Measurements from ENCODE around the gene E2F8. TPM values are rescaled to one million over a fixed set of nuclear protein-coding genes. Genes with fewer than 3 reads are reported as not detected.

The E2F8 gene
- total and polyA plus RNA-seq, 10 of the 15 experiments (the other 5 are each of a cell fraction or from before 2014, with no cell fraction given), result 8.8 to 28.1 (median 18.5) TPM

DNA sequence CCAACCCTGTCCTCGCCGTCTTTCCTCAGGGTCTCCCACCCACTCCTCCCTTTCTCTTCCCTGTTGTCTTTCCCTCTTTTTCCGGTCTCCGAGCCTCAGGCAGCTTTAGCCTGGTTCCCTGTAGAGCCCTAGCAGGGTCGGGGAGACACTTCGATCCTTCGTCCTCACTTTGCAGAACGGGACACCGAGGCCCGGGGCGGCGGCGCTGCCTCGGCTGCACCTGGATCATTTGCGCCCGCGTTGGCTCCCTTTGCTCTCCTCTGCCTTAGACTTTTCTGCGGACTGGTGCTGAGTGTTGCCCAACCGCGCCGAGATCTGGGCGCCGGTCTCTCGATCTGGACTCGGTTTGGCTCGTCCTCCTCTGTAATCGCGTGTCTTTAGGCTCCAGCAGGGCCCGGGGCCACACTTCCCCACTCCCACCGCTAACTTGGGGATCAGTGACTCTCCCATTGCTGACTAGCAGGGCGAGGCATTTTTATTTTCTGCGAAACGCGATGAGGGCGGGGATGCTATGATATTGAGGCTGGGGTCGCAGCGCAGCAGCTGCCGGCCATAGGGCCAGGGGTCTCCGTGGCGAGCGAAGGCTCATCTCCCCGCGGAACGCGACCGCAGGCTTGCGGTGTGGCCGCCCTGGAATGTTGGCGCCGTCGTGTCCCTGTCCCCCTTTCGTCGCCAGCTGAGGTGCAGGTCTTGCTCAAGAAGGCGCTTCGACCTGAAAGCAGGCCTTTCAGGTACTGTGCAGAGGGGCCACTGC lies 1.6 kb upstream of the E2F8 start:
- DNase-seq (ENCODE audit: low read depth, low spot score), result no peak

DNA sequence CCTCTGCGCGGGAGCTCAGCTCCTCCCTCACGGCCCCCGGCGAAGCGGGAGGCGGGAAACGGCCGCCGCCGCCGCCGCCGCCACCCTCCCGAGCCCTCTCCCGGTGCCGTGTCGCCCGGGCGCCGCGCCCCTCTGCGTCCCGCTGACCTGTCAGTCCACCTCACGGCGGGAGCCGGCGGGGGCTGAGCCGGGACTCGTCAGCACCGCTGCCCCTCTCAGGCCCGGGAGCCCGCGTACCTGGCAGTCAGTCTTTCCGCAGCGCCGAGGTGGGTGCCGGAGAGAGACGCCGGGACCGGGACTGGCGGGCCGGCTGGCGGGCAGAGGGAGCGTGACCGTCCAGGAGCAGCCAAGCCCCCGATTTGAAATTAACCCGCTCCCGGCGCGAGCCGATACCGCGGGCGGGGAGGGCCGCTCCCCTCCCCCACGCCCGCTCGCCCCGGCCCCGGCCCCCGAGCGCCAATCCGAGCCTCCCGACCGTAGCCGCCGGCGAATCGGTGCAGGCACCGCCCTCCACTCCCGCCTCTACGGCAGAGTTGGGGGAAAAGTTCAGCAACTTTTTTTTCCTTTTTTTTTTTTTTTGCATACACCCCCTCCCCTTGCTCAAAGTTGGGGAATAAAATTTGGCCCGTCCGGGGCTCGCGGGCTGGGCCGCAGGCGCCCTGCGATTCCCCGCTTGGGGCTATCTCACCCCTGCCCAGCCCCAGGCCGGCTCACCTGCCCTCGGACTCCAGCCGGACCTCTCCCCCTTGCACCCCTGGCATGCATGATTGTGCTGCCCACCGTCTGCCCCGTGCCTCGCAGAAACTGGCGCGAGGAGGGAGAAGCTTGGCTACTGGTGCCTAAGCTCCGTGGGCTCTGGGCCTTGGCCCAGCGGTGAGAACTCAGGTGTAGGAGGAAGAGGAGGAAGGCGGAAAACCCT lies 774 bp upstream of the E2F8 start:
- Histone ChIP-seq H4K20me1 (ENCODE audit: control insufficient read depth, insufficient read depth) (no peaks in the 10 kb centered on the region), H3K36me3 (ENCODE audit: control insufficient read depth in 2 of 2, insufficient read depth in 2 of 2, low read length in 1 of 2) (peaks cover 2 to 4% of the 10 kb centered on the region in 2 experiments; a peak in 3 of 4 replicates), H3K4me1 (ENCODE audit: control insufficient read depth, insufficient read depth, low read length) (peaks cover 22% of the 10 kb centered on the region), H3K9me3 (replicated peaks; ENCODE audit: control insufficient read depth, insufficient read depth, low read length) (no peaks in the 10 kb centered on the region), H2AFZ (ENCODE audit: control insufficient read depth, low read depth, low read length) (peak overlapping the region; percentile 85), H3K4me3 (peak overlapping the region; percentile 74), H3K27me3 (replicated peaks in 1 of 2; ENCODE audit: control insufficient read depth in 2 of 2, insufficient read depth in 2 of 2, low read length in 1 of 2) (no peaks in the 10 kb centered on the region), H3K4me2 (ENCODE audit: control insufficient read depth, insufficient read depth) (peak overlapping the region; percentile 100), H3K27ac (ENCODE audit: control insufficient read depth, insufficient read depth) (peak overlapping the region; percentile 71), H3K79me2 (ENCODE audit: control insufficient read depth, insufficient read depth, low read length) (peaks cover 27% of the 10 kb centered on the region), H3K9ac (ENCODE audit: control insufficient read depth, insufficient read depth, low read length) (peak overlapping the region; percentile 84)
- DNase-seq (ENCODE audit: low read depth, low spot score) (no peak), ATAC-seq (peak; percentile 72), FAIRE-seq (no peak)
- in situ Hi-C loops (cut with MboI), result no loop called here
- intact Hi-C loops (cut with micrococcal nuclease; ENCODE audit: unreplicated experiment), result loop anchor here (2.0 to 5.0 kb wide), 2 partner anchors 67 to 164 kb away; no protein-coding TSS in a partner anchor
- CTCF ChIA-PET, result interaction anchor here (1.5 kb wide), 1 partner anchor 171 kb away, joined by 4 read pairs; no protein-coding TSS in a partner anchor
- RAD21 ChIA-PET (ENCODE audit: unreplicated experiment), result interaction anchor here (1.3 to 1.5 kb wide), 2 partner anchors 162 to 314 kb away, joined by 3 read pairs; no protein-coding TSS in a partner anchor
- BruUV-seq (replicated peaks), result TSS peak; percentile 70
- POLR2A ChIA-PET, result interaction anchor here (0.5 to 0.7 kb wide), 2 partner anchors 165 to 1012 kb away, joined by 3 to 7 read pairs; no protein-coding TSS in a partner anchor
- SMC1A ChIA-PET (ENCODE audit: uncharacterized antibody, unreplicated experiment), result no interaction called here
- 2% methylated on average over 55 of the region's 92 CpGs for WGBS (ENCODE audit: insufficient coverage, insufficient replicate concordance, low lambda C conversion rate, missing lambda C conversion rate)
- TF ChIP-seq ZBTB4 (CRISPR knock-in tag; IDR thresholded peaks at IDR 0.05), result no peak
- TF ChIP-seq POLR2A (IDR thresholded peaks at IDR 0.05; ENCODE audit: low read depth, low read length), result peak; percentile 70
- 0 out of 2 replicates have a peak, but pooled peaks have one; percentile 5 for TF ChIP-seq TCF3 (IDR thresholded peaks at IDR 0.05; ENCODE audit: borderline replicate concordance, insufficient read depth, low read depth, low read length)
- TF ChIP-seq GATAD2B (conservative IDR thresholded peaks at IDR 0.05; ENCODE audit: low read depth), result 0 out of 2 replicates have a peak, but pooled peaks have one; percentile 60
- no peak for TF ChIP-seq RCOR1 (conservative IDR thresholded peaks at IDR 0.05; ENCODE audit: low read depth, low read length)
- peak; percentile 35; the same call in 1 of the 2 replicates for TF ChIP-seq LARP7 (IDR thresholded peaks at IDR 0.05)
- TF ChIP-seq NR2F1 (conservative IDR thresholded peaks at IDR 0.05), result 0 out of 2 replicates have a peak, but pooled peaks have one; percentile 31
- TF ChIP-seq TAF1 (IDR thresholded peaks at IDR 0.05; ENCODE audit: borderline replicate concordance, low read depth, low read length), result 0 out of 2 replicates have a peak, but pooled peaks have one; percentile 41

More for the DNA sequence above, 1.6 kb upstream of the E2F8 start:
- Histone ChIP-seq H3K4me2 (ENCODE audit: control insufficient read depth, insufficient read depth) (peak overlapping the region; percentile 100), H3K79me2 (ENCODE audit: control insufficient read depth, insufficient read depth, low read length) (peaks cover 27% of the 10 kb centered on the region), H3K27ac (ENCODE audit: control insufficient read depth, insufficient read depth) (peak overlapping the region; percentile 71), H3K27me3 (replicated peaks in 1 of 2; ENCODE audit: control insufficient read depth in 2 of 2, insufficient read depth in 2 of 2, low read length in 1 of 2) (no peaks in the 10 kb centered on the region), H3K4me1 (ENCODE audit: control insufficient read depth, insufficient read depth, low read length) (peaks cover 22% of the 10 kb centered on the region), H3K36me3 (ENCODE audit: control insufficient read depth in 2 of 2, insufficient read depth in 2 of 2, low read length in 1 of 2) (peaks cover 2% of the 10 kb centered on the region in 2 experiments; a peak in 3 of 4 replicates), H3K4me3 (peak overlapping the region; percentile 74), H4K20me1 (ENCODE audit: control insufficient read depth, insufficient read depth) (no peaks in the 10 kb centered on the region), H3K9me3 (replicated peaks; ENCODE audit: control insufficient read depth, insufficient read depth, low read length) (no peaks in the 10 kb centered on the region), H2AFZ (ENCODE audit: control insufficient read depth, low read depth, low read length) (peak overlapping the region; percentile 85), H3K9ac (ENCODE audit: control insufficient read depth, insufficient read depth, low read length) (peak overlapping the region; percentile 84)
- ChIA-PET CTCF (no interaction called here), POLR2A (no interaction called here), RAD21 (ENCODE audit: unreplicated experiment) (interaction anchor here (1.3 kb wide), 1 partner anchor 313 kb away, joined by 3 read pairs; no protein-coding TSS in a partner anchor), SMC1A (ENCODE audit: uncharacterized antibody, unreplicated experiment) (no interaction called here)
- no peak for TF ChIP-seq PAX5 (IDR thresholded peaks at IDR 0.05; ENCODE audit: borderline replicate concordance, low read depth, low read length)
- TF ChIP-seq CBFB (IDR thresholded peaks at IDR 0.05; ENCODE audit: low read depth), result no peak
- in situ Hi-C loops (cut with MboI) (no loop called here), intact Hi-C loops (cut with micrococcal nuclease; ENCODE audit: unreplicated experiment) (loop anchor here (5.0 kb wide), 1 partner anchor 165 kb away; no protein-coding TSS in a partner anchor)
- 54% methylated on average over 46 of the region's 55 CpGs for WGBS (ENCODE audit: insufficient coverage, insufficient replicate concordance, low lambda C conversion rate, missing lambda C conversion rate)
- BruUV-seq (replicated peaks), result no TSS peak
- ATAC-seq (no peak), FAIRE-seq (no peak)
